Astrocyte of the spinal cord (primary cell): ENCODE data around the gene CARD8.
A peak's percentile ranks its signal among the peaks of the same experiment; 100 is the strongest.
"Not testable (repeated sequence)": the region's sequence is repeated elsewhere in the genome, so short reads cannot be mapped to it uniquely, and the experiment has no call there.

Source experiments
- DNase-seq: peaks from one replicate; pipeline ENCODE4 v3.0.0; 2011; ENCODE audit warnings: low read depth, low spot score
- H3K4me3 ChIP-seq: 2 replicates; pipeline ENCODE4 v1.5.1; 2011; ENCODE audit warnings: low read depth, mild to moderate bottlenecking, low read length, moderate library complexity
- CTCF ChIP-seq: IDR thresholded peaks from 2 replicates; pipeline ENCODE4 v1.5.1; 2012; ENCODE audit warnings: low read depth, mild to moderate bottlenecking, low read length, inconsistent platforms
- in situ Hi-C: cut with HindIII; loops from 2 replicates; pipeline ENCODE4 v1.10.0; 2017; ENCODE audit warnings: low sequenced_read_pairs

Gene CARD8

DNA sequence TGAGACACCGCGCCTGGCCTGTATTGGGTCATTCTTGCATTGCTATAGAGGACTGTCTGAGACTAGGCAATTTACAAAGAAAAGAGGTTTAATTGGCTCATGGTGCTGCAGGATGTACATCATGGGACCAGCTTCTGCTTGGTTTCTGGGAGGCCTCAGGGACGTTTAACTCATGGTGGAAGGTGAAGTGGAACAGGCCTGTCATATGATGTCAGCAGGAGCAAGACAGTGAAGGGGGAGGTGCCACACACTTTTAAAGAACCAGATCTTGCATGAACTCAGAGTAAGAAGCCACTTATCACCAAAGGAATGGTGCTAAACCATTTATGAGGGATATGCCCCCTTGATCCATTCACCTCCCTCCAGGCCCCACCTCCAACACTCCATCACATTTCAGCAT lies 18.7 kb downstream of the CARD8 start:
- no peak for DNase-seq
- in situ Hi-C loops, result no loop called here
- H3K4me3 ChIP-seq, result no peak overlapping the region
- TF ChIP-seq CTCF, result no peak

DNA sequence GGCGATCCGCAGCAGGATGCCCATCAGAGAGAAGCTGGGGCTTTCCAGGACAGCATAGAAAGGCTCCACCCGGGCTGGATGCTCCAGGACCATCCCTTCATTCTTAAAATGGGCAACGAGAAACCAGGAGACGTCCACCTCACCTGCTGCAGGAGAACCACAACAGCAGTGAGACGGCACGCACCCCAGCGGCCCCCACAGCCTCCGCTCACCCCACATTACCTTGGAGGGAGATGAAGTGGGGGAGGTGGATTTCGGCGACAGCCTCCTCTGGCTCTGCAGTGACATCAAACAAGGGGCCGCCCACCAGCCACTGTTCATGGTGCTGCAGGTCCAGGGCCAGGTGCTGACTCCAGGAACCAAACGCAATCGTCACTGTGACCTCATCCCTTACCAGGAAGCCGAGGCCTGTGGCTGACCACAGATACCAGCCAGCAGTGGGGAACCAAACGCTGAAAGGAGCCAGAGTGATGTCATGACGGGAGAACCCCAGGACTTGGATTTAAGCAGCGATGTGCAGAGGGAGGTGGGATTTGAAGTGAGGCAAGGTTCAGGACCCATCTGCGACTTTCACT lies 25.1 kb downstream of the CARD8 start:
- DNase-seq, result no peak
- in situ Hi-C loops, result no loop called here
- H3K4me3 ChIP-seq, result no peak overlapping the region
- TF ChIP-seq CTCF, result no peak

- no peak overlapping the region for H3K4me3 ChIP-seq
- in situ Hi-C loops, result no loop called here
- DNase-seq, result no peak
- TF ChIP-seq CTCF, result no peak
Observed at GRCh38 chr19:48221628-48222027, 34.1 kb downstream of the CARD8 start.

- DNase-seq, H3K4me3 ChIP-seq, in situ Hi-C loops: not testable (repeated sequence)
Observed at GRCh38 chr19:48220784-48221183, 34.9 kb downstream of the CARD8 start.

DNA sequence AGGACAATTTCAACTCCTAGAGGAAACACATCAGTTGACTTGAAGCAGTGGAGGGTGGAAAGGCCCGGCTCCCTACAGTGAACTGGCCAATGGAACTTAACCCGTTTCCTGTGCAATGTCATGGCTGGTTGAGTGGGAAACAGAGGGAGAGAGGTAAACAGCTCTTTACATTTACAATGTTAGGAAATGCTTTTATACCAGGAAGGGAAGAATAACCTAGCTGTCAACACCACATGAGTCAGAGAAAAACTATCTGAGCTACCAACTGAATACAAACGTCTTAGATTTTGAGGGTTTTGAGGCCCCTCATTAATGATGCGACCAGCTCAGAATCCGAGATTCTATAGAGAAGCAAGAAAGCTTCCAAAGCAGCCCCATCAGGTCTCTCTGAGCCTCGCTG lies 36.7 kb downstream of the CARD8 start:
- peak; percentile 14 for DNase-seq
- TF ChIP-seq CTCF, result no peak
- in situ Hi-C loops, result no loop called here

GRCh38 chr19:48216933-48217332 lies 38.8 kb downstream of the CARD8 start:
- in situ Hi-C loops, result no loop called here
- no peak overlapping the region for H3K4me3 ChIP-seq
- no peak for TF ChIP-seq CTCF
- no peak for DNase-seq

More for the DNA sequence above, 36.7 kb downstream of the CARD8 start:
- no peak overlapping the region for H3K4me3 ChIP-seq

DNA sequence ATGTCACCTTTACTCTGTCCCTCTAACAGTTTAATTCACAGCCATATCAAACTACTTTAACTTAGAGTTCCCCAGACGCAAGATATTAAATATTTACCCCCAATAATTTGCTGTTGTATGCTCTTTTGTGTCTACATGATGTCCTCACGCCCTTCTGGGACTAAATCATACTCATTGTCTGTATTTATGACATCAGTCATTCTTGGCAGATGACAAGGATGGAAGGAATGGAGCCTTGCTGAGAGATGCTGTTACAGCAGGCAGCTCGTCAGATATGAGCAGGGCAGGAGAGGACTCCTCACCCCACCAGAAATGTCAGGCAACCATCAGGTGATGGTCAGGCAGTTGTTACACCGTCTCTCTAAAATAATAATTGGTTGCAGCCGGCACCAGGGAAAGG lies 41.8 kb downstream of the CARD8 start:
- no peak overlapping the region for H3K4me3 ChIP-seq

More for the DNA sequence above, 41.8 kb downstream of the CARD8 start:
- TF ChIP-seq CTCF, result no peak
- in situ Hi-C loops, result no loop called here
- no peak for DNase-seq
